Neural cell (in vitro differentiated cells): ENCODE measurements around the gene EHD4. TPM values are rescaled to one million over a fixed set of nuclear protein-coding genes. Genes with fewer than 3 reads are reported as not detected.

Experiments used
- H2AFZ ChIP-seq: fragments of 200-600, 300-800 bp; sonication (generic), shearing (Covaris generic); 2 replicates; pipeline ENCODE4 v1.6.0; 2014; ENCODE audit warnings: low read depth, mild to moderate bottlenecking, antibody characterized with exemption, low read length, moderate library complexity
- H3F3A ChIP-seq: fragments of 200-600 bp; shearing (Covaris generic); 2 replicates; pipeline ENCODE4 v1.6.1; 2016; ENCODE audit warnings: mild to moderate bottlenecking, moderate library complexity, mixed read lengths, antibody characterized with exemption, low read length; ENCODE audit not compliant: insufficient read depth, poor library complexity, severe bottlenecking
- H3K27ac ChIP-seq: fragments of 200-600, 300-800 bp; sonication (generic), shearing (Covaris generic); 2 replicates; pipeline ENCODE4 v1.5.1; 2014; ENCODE audit warnings: mild to moderate bottlenecking, low read length, moderate library complexity
- H3K27me3 ChIP-seq: fragments of 300-800, 200-600 bp; sonication (generic), shearing (Covaris generic); 2 replicates; pipeline ENCODE4 v1.6.0; 2014; ENCODE audit warnings: mild to moderate bottlenecking, low read depth, low read length, moderate library complexity; ENCODE audit not compliant: insufficient read depth
- H3K36me3 ChIP-seq: fragments of 300-800, 200-600 bp; sonication (generic), shearing (Covaris generic); 2 replicates; pipeline ENCODE4 v1.5.1; 2014; ENCODE audit warnings: mild to moderate bottlenecking, antibody characterized with exemption, low read length, moderate library complexity; ENCODE audit not compliant: insufficient read depth
- H3K4me2 ChIP-seq: fragments of 300-800, 200-600 bp; sonication (generic), shearing (Covaris generic); 2 replicates; pipeline ENCODE4 v1.6.0; 2014; ENCODE audit warnings: mild to moderate bottlenecking, low read length
- H3K4me3 ChIP-seq: fragments of 300-800, 200-600 bp; sonication (generic), shearing (Covaris generic); 2 replicates; pipeline ENCODE4 v1.5.1; 2014; ENCODE audit warnings: mild to moderate bottlenecking, low read length, moderate library complexity
- H3K79me2 ChIP-seq: fragments of 200-600 bp; shearing (Covaris generic); replicated peaks from 2 replicates; pipeline ENCODE4 v1.6.0; 2014; ENCODE audit warnings: mild to moderate bottlenecking, low read length, moderate library complexity; ENCODE audit not compliant: insufficient read depth
- H3K9ac ChIP-seq: fragments of 300-800, 200-600 bp; sonication (generic), shearing (Covaris generic); 2 replicates; pipeline ENCODE4 v1.6.1; 2016; ENCODE audit warnings: mild to moderate bottlenecking, low read length, mixed read lengths
- H3K9me2 ChIP-seq: fragments of 200-600 bp; shearing (Covaris generic); 2 replicates; pipeline ENCODE4 v1.6.1; 2016; ENCODE audit warnings: mild to moderate bottlenecking, low read length, mixed read lengths; ENCODE audit not compliant: insufficient read depth
- H3K9me3 ChIP-seq: fragments of 200-600, 300-800 bp; sonication (generic), shearing (Covaris generic); 2 replicates; pipeline ENCODE4 v1.6.1; 2016; ENCODE audit warnings: mild to moderate bottlenecking, mixed run types, low read length, moderate library complexity, mixed read lengths
- H4K20me1 ChIP-seq: fragments of 200-600 bp; shearing (Covaris generic); 2 replicates; pipeline ENCODE4 v1.6.1; 2016; ENCODE audit warnings: mild to moderate bottlenecking, mixed run types; ENCODE audit not compliant: insufficient read depth
- EP300 ChIP-seq: fragments of 450-650 bp; conservative IDR thresholded peaks from 2 replicates; pipeline ENCODE4 v1.6.1; 2014; ENCODE audit warnings: antibody characterized with exemption, mild to moderate bottlenecking, moderate library complexity; ENCODE audit not compliant: poor library complexity, severe bottlenecking
- EZH2 ChIP-seq: fragments of 200-600, 300-800 bp; shearing (Covaris generic), sonication (generic); IDR thresholded peaks from 2 replicates; pipeline ENCODE4 v1.6.1; 2014; ENCODE audit warnings: antibody characterized with exemption, low read length, borderline replicate concordance, mild to moderate bottlenecking; ENCODE audit not compliant: insufficient read depth, poor library complexity, severe bottlenecking
- MXI1 ChIP-seq: fragments of 450-650 bp; conservative IDR thresholded peaks from 2 replicates; pipeline ENCODE4 v1.6.1; 2014; ENCODE audit warnings: antibody characterized with exemption, mild to moderate bottlenecking; ENCODE audit not compliant: poor library complexity, severe bottlenecking
- POLR2AphosphoS5 ChIP-seq: IDR thresholded peaks from 2 replicates; pipeline ENCODE4 v1.6.1; 2012
- RAD21 ChIP-seq: fragments of 450-650 bp; conservative IDR thresholded peaks from 2 replicates; pipeline ENCODE4 v1.6.1; 2014; ENCODE audit warnings: antibody characterized with exemption, mild to moderate bottlenecking, moderate library complexity
- SMC3 ChIP-seq: fragments of 450-650 bp; conservative IDR thresholded peaks from 2 replicates; pipeline ENCODE4 v1.6.1; 2014; ENCODE audit warnings: antibody characterized with exemption, mild to moderate bottlenecking, moderate library complexity; ENCODE audit not compliant: poor library complexity
- TAF1 ChIP-seq: IDR thresholded peaks from 2 replicates; pipeline ENCODE4 v1.6.1; 2012; ENCODE audit warnings: low read depth
- polyA plus RNA-seq: library from polyadenylated mRNA; depleted of rRNA; stranded (reverse); fragments of >200 nt; gene quantifications from 2 replicates; pipeline ENCODE4 v1.2.3, GENCODE V29; 2014
- TF ChIP-seq, protein P1 (sequence below): fragments of 450-650 bp; IDR thresholded peaks from 2 replicates; pipeline ENCODE4 v1.5.1; 2014; ENCODE audit warnings: antibody characterized with exemption, mild to moderate bottlenecking, moderate library complexity; ENCODE audit not compliant: poor library complexity, severe bottlenecking
- TF ChIP-seq, protein P2 (sequence below): IDR thresholded peaks from 2 replicates; pipeline ENCODE4 v1.6.1; 2012; ENCODE audit warnings: borderline replicate concordance

EHD4 gene
- polyA plus RNA-seq, 1 donor from 2014 or later: 0.09 TPM

DNA sequence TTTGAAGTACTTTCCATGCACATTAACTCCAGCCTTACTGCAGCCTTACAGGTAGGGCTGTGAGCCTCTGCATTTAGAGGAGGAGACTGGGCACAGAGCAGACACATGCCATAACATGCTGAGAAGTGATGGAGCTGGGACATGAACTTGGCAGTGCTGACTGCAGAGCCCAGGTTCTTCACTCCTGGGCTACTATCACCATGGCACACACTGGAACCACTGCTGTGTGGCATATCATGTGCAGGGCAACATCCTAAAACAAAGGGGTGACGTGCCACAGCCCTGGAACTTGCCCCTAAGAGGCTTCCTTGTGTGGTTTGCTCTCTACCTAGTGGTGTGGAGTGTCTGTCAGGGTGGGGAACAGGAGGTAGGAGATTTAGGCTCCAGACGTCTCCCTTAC is 25.4 kb downstream of the EHD4 start:
- Histone ChIP-seq H3K27ac (no peak overlapping the region), H3K4me3 (no peak overlapping the region), H3K9me3 (no peaks in the 10 kb centered on the region), H2AFZ (no peak overlapping the region), H3K27me3 (no peaks in the 10 kb centered on the region), H3K4me2 (no peak overlapping the region), H3F3A (no peaks in the 10 kb centered on the region), H3K79me2 (no peaks in the 10 kb centered on the region), H4K20me1 (no peaks in the 10 kb centered on the region), H3K36me3 (no peaks in the 10 kb centered on the region), H3K9ac (no peak overlapping the region), H3K9me2 (no peaks in the 10 kb centered on the region)
- no peak for TF ChIP-seq POLR2AphosphoS5
- TF ChIP-seq EP300: no peak
- no peak for TF ChIP-seq SMC3
- no peak for TF ChIP-seq MXI1
- TF ChIP-seq, protein P1, sequence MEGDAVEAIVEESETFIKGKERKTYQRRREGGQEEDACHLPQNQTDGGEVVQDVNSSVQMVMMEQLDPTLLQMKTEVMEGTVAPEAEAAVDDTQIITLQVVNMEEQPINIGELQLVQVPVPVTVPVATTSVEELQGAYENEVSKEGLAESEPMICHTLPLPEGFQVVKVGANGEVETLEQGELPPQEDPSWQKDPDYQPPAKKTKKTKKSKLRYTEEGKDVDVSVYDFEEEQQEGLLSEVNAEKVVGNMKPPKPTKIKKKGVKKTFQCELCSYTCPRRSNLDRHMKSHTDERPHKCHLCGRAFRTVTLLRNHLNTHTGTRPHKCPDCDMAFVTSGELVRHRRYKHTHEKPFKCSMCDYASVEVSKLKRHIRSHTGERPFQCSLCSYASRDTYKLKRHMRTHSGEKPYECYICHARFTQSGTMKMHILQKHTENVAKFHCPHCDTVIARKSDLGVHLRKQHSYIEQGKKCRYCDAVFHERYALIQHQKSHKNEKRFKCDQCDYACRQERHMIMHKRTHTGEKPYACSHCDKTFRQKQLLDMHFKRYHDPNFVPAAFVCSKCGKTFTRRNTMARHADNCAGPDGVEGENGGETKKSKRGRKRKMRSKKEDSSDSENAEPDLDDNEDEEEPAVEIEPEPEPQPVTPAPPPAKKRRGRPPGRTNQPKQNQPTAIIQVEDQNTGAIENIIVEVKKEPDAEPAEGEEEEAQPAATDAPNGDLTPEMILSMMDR: no peak
- TF ChIP-seq EZH2: no peak
- TF ChIP-seq, protein P2, sequence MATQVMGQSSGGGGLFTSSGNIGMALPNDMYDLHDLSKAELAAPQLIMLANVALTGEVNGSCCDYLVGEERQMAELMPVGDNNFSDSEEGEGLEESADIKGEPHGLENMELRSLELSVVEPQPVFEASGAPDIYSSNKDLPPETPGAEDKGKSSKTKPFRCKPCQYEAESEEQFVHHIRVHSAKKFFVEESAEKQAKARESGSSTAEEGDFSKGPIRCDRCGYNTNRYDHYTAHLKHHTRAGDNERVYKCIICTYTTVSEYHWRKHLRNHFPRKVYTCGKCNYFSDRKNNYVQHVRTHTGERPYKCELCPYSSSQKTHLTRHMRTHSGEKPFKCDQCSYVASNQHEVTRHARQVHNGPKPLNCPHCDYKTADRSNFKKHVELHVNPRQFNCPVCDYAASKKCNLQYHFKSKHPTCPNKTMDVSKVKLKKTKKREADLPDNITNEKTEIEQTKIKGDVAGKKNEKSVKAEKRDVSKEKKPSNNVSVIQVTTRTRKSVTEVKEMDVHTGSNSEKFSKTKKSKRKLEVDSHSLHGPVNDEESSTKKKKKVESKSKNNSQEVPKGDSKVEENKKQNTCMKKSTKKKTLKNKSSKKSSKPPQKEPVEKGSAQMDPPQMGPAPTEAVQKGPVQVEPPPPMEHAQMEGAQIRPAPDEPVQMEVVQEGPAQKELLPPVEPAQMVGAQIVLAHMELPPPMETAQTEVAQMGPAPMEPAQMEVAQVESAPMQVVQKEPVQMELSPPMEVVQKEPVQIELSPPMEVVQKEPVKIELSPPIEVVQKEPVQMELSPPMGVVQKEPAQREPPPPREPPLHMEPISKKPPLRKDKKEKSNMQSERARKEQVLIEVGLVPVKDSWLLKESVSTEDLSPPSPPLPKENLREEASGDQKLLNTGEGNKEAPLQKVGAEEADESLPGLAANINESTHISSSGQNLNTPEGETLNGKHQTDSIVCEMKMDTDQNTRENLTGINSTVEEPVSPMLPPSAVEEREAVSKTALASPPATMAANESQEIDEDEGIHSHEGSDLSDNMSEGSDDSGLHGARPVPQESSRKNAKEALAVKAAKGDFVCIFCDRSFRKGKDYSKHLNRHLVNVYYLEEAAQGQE: no peak
- TF ChIP-seq RAD21: no peak
- no peak for TF ChIP-seq TAF1

DNA sequence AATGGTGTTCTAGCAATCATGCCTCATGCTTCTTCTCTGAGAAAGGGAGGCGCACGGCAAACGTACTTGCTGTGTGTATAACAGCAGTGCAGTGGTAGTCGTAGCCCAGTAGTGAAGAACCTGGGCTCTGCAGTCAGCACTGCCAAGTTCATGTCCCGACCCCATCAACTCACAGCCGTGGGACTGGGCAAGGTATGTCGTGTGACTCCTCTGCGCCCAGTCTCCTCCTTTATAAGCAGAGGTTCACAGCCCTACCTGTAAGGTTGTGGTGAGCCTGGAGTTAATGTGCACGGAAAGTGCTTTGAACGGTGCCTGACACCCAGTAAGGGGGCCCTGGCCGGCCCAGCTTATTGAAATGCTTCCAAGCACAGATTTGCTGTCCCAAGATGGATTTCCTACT is 26.6 kb downstream of the EHD4 start:
- H3K27me3 ChIP-seq: no peaks in the 10 kb centered on the region
- H3K27ac ChIP-seq: no peak overlapping the region
- H3K9ac ChIP-seq: no peak overlapping the region
- no peak overlapping the region for H2AFZ ChIP-seq
- H3K36me3 ChIP-seq: no peaks in the 10 kb centered on the region
- H3K4me3 ChIP-seq: no peak overlapping the region
- no peaks in the 10 kb centered on the region for H4K20me1 ChIP-seq
- no peak overlapping the region for H3K4me2 ChIP-seq
- TF ChIP-seq MXI1 (no peak), SMC3 (no peak), EZH2 (no peak), POLR2AphosphoS5 (no peak)
- TF ChIP-seq, protein P2: no peak
- no peaks in the 10 kb centered on the region for H3K9me3 ChIP-seq
- no peaks in the 10 kb centered on the region for H3K9me2 ChIP-seq
- H3K79me2 ChIP-seq: no peaks in the 10 kb centered on the region
- H3F3A ChIP-seq: no peaks in the 10 kb centered on the region
